Uterus (tissue), 2 donors: ENCODE measurements around the gene FOCAD.

Experiments
- CTCF ChIP-seq, 4 experiments: fragments of 200-600 bp in 2 of 4; fragments of 450-650 bp in 2 of 4; sonication (generic) in 2 of 4; IDR thresholded peaks; one replicate each; pipeline ENCODE4 v1.5.1; 2016 to 2019; ENCODE audit warnings: antibody characterized with exemption in 4 of 4, mild to moderate bottlenecking in 2 of 4, moderate library complexity in 1 of 4
- POLR2A ChIP-seq, 2 donors: fragments of 450-650 bp; IDR thresholded peaks; one replicate each; pipeline ENCODE4 v1.6.1; 2016; ENCODE audit warnings: antibody characterized with exemption in 2 of 2, mild to moderate bottlenecking in 1 of 2, moderate library complexity in 1 of 2

GRCh38 chr9:20994486-20994885 lies 310.4 kb downstream of the FOCAD start:
- TF ChIP-seq POLR2A (IDR thresholded peaks at IDR 0.05) = no peak
- TF ChIP-seq CTCF (IDR thresholded peaks at IDR 0.05) = no peak
